Measurements from ENCODE around the gene TXNL1. TPM values are rescaled to one million over a fixed set of nuclear protein-coding genes. Genes with fewer than 3 reads are reported as not detected.

Gene TXNL1
- total RNA-seq, 1 donor from 2014 or later: 104 TPM

Other genes with a start within 250 kb of the TXNL1 start
- gene WDR7, start 12.8 kb upstream of the TXNL1 start, total RNA-seq: 20.8 and 26.0 TPM in 2 replicates